GM23248 (cell line): Measurements from ENCODE around the gene ADNP. TPM values are rescaled to one million over a fixed set of nuclear protein-coding genes. Genes with fewer than 3 reads are reported as not detected.

Experiments used
- DNase-seq: peaks from one replicate; pipeline ENCODE4 v3.0.0-alpha.2; 2015
- H2AFZ ChIP-seq: fragments of 200-600 bp; sonication (generic); 2 replicates; pipeline ENCODE4 v1.6.1; 2016; ENCODE audit warnings: antibody characterized with exemption
- H3F3A ChIP-seq: fragments of 200-600 bp; sonication (generic); 2 replicates; pipeline ENCODE4 v1.6.1; 2016; ENCODE audit warnings: mild to moderate bottlenecking, antibody characterized with exemption, mixed run types; ENCODE audit not compliant: insufficient read depth
- H3K27ac ChIP-seq: fragments of 200-600 bp; sonication (generic); 2 replicates; pipeline ENCODE4 v1.5.1; 2016; ENCODE audit warnings: mild to moderate bottlenecking
- H3K27me3 ChIP-seq: fragments of 200-600 bp; sonication (generic); replicated peaks from 2 replicates; pipeline ENCODE4 v1.6.1; 2016; ENCODE audit warnings: mild to moderate bottlenecking; ENCODE audit not compliant: insufficient read depth
- H3K36me3 ChIP-seq: fragments of 200-600 bp; sonication (generic); 2 replicates; pipeline ENCODE4 v1.6.1; 2016; ENCODE audit warnings: low read depth, mild to moderate bottlenecking
- H3K4me1 ChIP-seq: fragments of 200-600 bp; sonication (generic); 2 replicates; pipeline ENCODE4 v1.6.1; 2016; ENCODE audit warnings: mild to moderate bottlenecking; ENCODE audit not compliant: insufficient read depth
- H3K4me2 ChIP-seq: fragments of 200-600 bp; sonication (generic); one replicate; pipeline ENCODE4 v1.6.1; 2016; ENCODE audit warnings: mild to moderate bottlenecking; ENCODE audit not compliant: unreplicated experiment
- H3K4me3 ChIP-seq: fragments of 200-600 bp; sonication (generic); 2 replicates; pipeline ENCODE4 v1.5.1; 2016; ENCODE audit warnings: mild to moderate bottlenecking
- H3K79me2 ChIP-seq: fragments of 200-600 bp; sonication (generic); 2 replicates; pipeline ENCODE4 v1.6.1; 2016; ENCODE audit warnings: mild to moderate bottlenecking; ENCODE audit not compliant: insufficient read depth
- H3K9ac ChIP-seq: fragments of 200-600 bp; sonication (generic); 2 replicates; pipeline ENCODE4 v1.6.1; 2016; ENCODE audit warnings: mild to moderate bottlenecking
- H3K9me2 ChIP-seq: fragments of 200-600 bp; sonication (generic); 2 replicates; pipeline ENCODE4 v1.6.1; 2016; ENCODE audit warnings: mixed run types, mild to moderate bottlenecking, moderate library complexity; ENCODE audit not compliant: insufficient read depth
- H3K9me3 ChIP-seq: fragments of 200-600 bp; sonication (generic); one replicate; pipeline ENCODE4 v1.6.1; 2017; ENCODE audit warnings: low read depth
- H4K20me1 ChIP-seq: fragments of 200-600 bp; sonication (generic); 2 replicates; pipeline ENCODE4 v1.6.0; 2016; ENCODE audit not compliant: insufficient read depth
- EZH2 ChIP-seq: fragments of 200-600 bp; sonication (generic); IDR thresholded peaks from 2 replicates; pipeline ENCODE4 v1.6.1; 2018; ENCODE audit warnings: antibody characterized with exemption, mild to moderate bottlenecking; ENCODE audit not compliant: insufficient read depth, poor library complexity, severe bottlenecking
- EZH2phosphoT487 ChIP-seq: fragments of 200-600 bp; sonication (generic); IDR thresholded peaks from 2 replicates; pipeline ENCODE4 v1.6.1; 2018; ENCODE audit warnings: antibody characterized with exemption, moderate library complexity, mild to moderate bottlenecking, low read depth; ENCODE audit not compliant: insufficient read depth
- WGBS, 2 experiments: methylation state at CpG; one replicate each; pipeline ENCODE4 v1.1.6; 2015 to 2017; ENCODE audit warnings: low lambda C conversion rate in 2 of 2, low coverage in 1 of 2; ENCODE audit errors: missing lambda C conversion rate in 2 of 2; 5-methylcytosine and 5-hydroxymethylcytosine counted together
- in situ Hi-C: fragments of 300-500 bp; cut with MboI; formaldehyde crosslinking; loops from 2 replicates; pipeline ENCODE4 v1.15.0; 2020
- polyA plus RNA-seq: library from polyadenylated mRNA; unstranded; fragments of >200 nt; fragmentation: Nextera tagmentation; extraction: Ambion mirVana; gene quantifications from 2 replicates; pipeline ENCODE4 v1.2.1, GENCODE V29; 2016
- total RNA-seq: library from RNA; depleted of rRNA; stranded (reverse); fragments of >200 nt; shearing (Covaris generic); gene quantifications from 2 replicates; pipeline ENCODE4 v1.2.3, GENCODE V29; 2014

The ADNP gene
- total and polyA plus RNA-seq, 2 experiments from 2014 or later, result 14.9 to 34.2 TPM

DNA sequence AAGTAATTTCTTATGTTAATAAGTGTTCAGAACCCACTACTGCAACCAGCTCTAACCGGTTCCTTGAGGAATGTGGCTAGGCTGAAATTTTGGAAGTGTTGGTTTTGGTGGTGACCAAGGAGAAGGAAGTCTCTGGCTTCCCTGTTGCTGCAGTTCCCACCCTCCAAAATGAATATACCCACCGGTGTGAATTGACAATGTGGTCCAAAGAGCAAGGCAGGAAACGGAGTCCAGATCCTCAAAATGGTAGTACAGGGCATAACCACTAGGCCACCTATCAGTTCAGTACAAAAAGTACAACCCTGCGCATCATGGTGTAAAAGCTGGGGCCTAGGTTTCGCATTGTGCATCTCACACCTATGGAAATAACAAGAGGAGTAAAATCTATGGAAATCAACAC lies 2.8 kb downstream of the ADNP start:
- Histone ChIP-seq H3K4me2 (peak overlapping the region; percentile 84), H3K9me3 (no peaks in the 10 kb centered on the region), H3K79me2 (peaks cover 70% of the 10 kb centered on the region), H3K27me3 (no peaks in the 10 kb centered on the region), H3K36me3 (peaks cover 14% of the 10 kb centered on the region), H3K9ac (no peak overlapping the region; the same call in 1 of the 2 replicates), H2AFZ (no peak overlapping the region), H3F3A (peaks cover 26% of the 10 kb centered on the region), H3K4me3 (peak overlapping the region; percentile 82), H3K27ac (no peak overlapping the region), H3K9me2 (no peaks in the 10 kb centered on the region), H4K20me1 (peaks cover 9% of the 10 kb centered on the region; the same call in 1 of the 2 replicates), H3K4me1 (peaks cover 45% of the 10 kb centered on the region)
- WGBS, 2 experiments, result 47 to 48% methylated on average over 5 of the region's 5 CpGs
- DNase-seq, result no peak
- in situ Hi-C loops, result no loop called here
- TF ChIP-seq EZH2 (no peak), EZH2phosphoT487 (no peak)

DNA sequence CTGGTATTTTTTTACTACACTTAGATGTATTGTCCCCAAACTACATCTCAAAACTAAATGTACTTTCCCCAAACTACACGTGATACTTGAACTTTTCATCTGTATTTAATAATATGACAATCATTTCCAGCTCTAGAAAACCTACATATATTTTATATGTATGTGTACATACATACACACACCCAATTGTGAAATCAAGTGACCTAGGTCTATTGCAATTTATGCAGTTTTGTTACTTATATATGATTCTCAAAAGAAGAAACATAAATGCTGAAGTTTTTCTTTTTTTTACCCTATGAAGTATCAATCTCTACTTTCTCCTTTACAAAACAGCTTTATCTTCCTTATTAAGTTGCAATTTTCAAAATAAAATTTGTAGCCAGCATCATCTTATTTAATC lies 4.7 kb downstream of the ADNP start:
- H4K20me1 ChIP-seq, result peaks cover 16% of the 10 kb centered on the region; the same call in 1 of the 2 replicates

DNA sequence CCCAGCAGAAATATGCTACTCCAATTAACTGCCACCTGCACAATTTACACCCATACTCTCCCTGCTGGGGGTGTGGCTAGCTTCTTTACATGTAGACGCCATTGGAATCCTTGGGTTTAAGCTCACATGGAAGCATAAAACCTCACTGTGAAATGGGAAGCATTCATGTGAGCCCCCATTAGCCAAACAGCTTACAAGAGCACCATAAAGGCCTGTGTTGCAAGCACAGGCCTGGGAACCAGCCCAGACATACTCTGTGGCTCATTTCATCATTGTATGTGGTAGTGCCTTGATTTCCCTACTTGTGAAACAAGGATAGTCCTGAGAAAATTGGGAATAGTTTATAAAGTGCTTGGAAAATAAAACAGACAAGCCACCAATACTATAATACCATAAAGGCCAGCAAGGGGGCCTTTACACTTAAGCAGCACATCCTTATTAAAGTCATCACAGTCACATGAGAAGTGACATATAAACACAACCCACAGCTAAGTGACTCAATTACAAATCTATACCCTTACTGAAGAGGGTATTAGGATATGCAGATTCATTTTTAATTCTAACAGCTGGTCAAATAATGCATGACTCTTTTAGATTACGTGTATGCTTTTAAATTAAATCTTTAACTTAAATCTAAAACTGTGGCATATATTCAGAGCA lies 6.8 kb downstream of the ADNP start:
- WGBS, 2 experiments, result 57 to 66% methylated on average over 2 of the region's 2 CpGs
- Histone ChIP-seq H3K36me3 (peaks cover 20% of the 10 kb centered on the region), H3F3A (peaks cover 17% of the 10 kb centered on the region), H4K20me1 (peaks cover 27% of the 10 kb centered on the region), H2AFZ (no peak overlapping the region), H3K27me3 (no peaks in the 10 kb centered on the region), H3K9me2 (no peaks in the 10 kb centered on the region), H3K27ac (peak overlapping the region; percentile 15), H3K9me3 (no peaks in the 10 kb centered on the region), H3K4me2 (no peak overlapping the region), H3K9ac (no peak overlapping the region), H3K79me2 (peaks cover 100% of the 10 kb centered on the region), H3K4me1 (peaks cover 50% of the 10 kb centered on the region), H3K4me3 (no peak overlapping the region)
- DNase-seq, result peak; percentile 30
- TF ChIP-seq EZH2phosphoT487 (no peak), EZH2 (no peak)
- in situ Hi-C loops, result no loop called here

More for the DNA sequence above, 4.7 kb downstream of the ADNP start:
- 44 to 59% methylated on average over 1 of the region's 1 CpG for WGBS, 2 experiments
- Histone ChIP-seq H3K27ac (no peak overlapping the region), H2AFZ (no peak overlapping the region), H3K79me2 (peaks cover 89% of the 10 kb centered on the region), H3F3A (peaks cover 9% of the 10 kb centered on the region; the same call in 1 of the 2 replicates), H3K9ac (no peak overlapping the region), H3K4me1 (peaks cover 28% of the 10 kb centered on the region), H3K36me3 (peaks cover 20% of the 10 kb centered on the region), H3K9me2 (no peaks in the 10 kb centered on the region), H3K4me3 (no peak overlapping the region), H3K4me2 (no peak overlapping the region), H3K27me3 (no peaks in the 10 kb centered on the region), H3K9me3 (no peaks in the 10 kb centered on the region)
- DNase-seq, result no peak
- TF ChIP-seq EZH2 (no peak), EZH2phosphoT487 (no peak)
- in situ Hi-C loops, result no loop called here

DNA sequence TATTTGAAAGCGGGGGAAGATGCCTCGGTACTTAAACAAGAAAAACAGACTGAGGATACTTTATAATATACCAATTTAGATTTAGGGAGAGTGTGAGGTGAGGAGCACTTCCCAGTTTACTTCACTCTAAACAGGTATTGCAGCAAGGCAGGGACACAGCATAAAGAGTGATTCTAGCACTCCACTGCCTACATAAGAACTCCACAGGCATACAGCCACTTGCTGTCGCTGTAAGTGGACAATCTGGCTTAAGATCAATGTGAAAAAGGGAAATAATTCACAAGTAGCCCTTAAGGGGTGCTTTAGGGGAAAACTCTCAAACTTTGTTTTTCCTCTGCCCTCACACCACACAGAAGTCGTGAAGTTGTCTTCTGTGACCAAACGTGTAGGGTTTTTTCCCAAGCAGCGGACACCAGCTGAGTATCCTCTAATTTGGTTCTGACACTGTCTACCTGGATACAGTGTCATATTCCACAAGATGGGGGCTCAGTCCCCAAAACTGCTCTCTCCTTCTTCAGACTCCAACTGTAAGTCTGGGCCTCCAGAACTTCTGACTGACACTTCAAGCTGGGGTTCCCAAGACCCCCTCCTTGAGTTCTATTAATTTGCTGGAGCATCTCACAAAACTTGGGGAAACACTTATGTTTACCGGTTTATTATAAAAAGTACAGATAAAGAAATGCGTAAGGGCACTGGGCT lies 9.3 kb downstream of the ADNP start:
- Histone ChIP-seq H3F3A (peaks cover 36% of the 10 kb centered on the region), H3K79me2 (peaks cover 100% of the 10 kb centered on the region), H2AFZ (no peak overlapping the region), H3K27ac (peak overlapping the region; percentile 63), H3K27me3 (no peaks in the 10 kb centered on the region), H4K20me1 (peaks cover 21% of the 10 kb centered on the region), H3K9me3 (no peaks in the 10 kb centered on the region), H3K9ac (peak overlapping the region; percentile 63), H3K4me2 (no peak overlapping the region), H3K9me2 (no peaks in the 10 kb centered on the region), H3K36me3 (peaks cover 11% of the 10 kb centered on the region; the same call in 1 of the 2 replicates), H3K4me3 (no peak overlapping the region), H3K4me1 (peaks cover 49% of the 10 kb centered on the region)
- TF ChIP-seq EZH2phosphoT487, result no peak
- in situ Hi-C loops, result no loop called here
- WGBS, 2 experiments, result 70 to 81% methylated on average over 8 of the region's 8 CpGs
- no peak for DNase-seq
